GM12874 (cell line): Measurements from ENCODE around the gene MSX1.

Experiments
- CTCF ChIP-seq: IDR thresholded peaks from 2 replicates; pipeline ENCODE4 v1.5.1; 2011; ENCODE audit warnings: low read depth, mild to moderate bottlenecking, control low read depth, low read length, moderate library complexity; ENCODE audit not compliant: insufficient read depth

Gene MSX1

GRCh38 chr4:4870576-4871241 lies 11.2 kb downstream of the MSX1 start:
- TF ChIP-seq CTCF = no peak

- TF ChIP-seq CTCF = no peak
Observed at GRCh38 chr4:4871242-4871572, 11.7 kb downstream of the MSX1 start.

- TF ChIP-seq CTCF = no peak
Observed at GRCh38 chr4:4871573-4872313, 12.3 kb downstream of the MSX1 start.

- TF ChIP-seq CTCF = no peak
Observed at GRCh38 chr4:4872314-4872903, 12.9 kb downstream of the MSX1 start.

GRCh38 chr4:4873203-4873602 lies 13.7 kb downstream of the MSX1 start:
- no peak for TF ChIP-seq CTCF

GRCh38 chr4:4874254-4874653 lies 14.8 kb downstream of the MSX1 start:
- TF ChIP-seq CTCF = no peak

GRCh38 chr4:4875147-4875546 lies 15.7 kb downstream of the MSX1 start:
- TF ChIP-seq CTCF = no peak
